Retina (tissue), 1 donor: Measurements from ENCODE around the gene ANKRD29.

ENCODE experiments used
- DNase-seq: peaks from one replicate; pipeline ENCODE4 v3.0.0-alpha.2; 2016

The ANKRD29 gene

DNA sequence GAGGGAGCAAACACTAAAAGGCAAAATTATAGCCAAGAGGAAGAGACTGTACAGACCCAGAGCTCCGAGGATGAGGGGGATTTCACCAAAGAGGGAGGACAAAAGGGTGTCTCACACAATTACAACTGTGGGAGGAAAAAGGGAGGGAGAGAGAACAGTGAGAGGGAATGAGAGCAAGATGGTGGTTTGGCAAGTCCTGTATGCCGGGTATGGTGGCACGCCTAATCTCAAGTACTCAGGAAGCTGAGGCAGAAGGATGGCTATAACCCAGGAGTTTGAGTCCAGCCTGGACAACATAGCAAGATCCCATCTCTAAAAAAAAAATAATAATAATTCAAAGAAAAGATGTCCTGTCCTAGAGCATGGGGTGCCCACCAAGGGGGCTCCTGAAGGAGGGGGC is 110.7 kb downstream of the ANKRD29 start:
- DNase-seq = no peak

- no peak for DNase-seq
Measured at GRCh38 chr18:23550898-23551297, 111.8 kb downstream of the ANKRD29 start.
